ENCODE results near the gene CSTB.

The CSTB gene

DNA sequence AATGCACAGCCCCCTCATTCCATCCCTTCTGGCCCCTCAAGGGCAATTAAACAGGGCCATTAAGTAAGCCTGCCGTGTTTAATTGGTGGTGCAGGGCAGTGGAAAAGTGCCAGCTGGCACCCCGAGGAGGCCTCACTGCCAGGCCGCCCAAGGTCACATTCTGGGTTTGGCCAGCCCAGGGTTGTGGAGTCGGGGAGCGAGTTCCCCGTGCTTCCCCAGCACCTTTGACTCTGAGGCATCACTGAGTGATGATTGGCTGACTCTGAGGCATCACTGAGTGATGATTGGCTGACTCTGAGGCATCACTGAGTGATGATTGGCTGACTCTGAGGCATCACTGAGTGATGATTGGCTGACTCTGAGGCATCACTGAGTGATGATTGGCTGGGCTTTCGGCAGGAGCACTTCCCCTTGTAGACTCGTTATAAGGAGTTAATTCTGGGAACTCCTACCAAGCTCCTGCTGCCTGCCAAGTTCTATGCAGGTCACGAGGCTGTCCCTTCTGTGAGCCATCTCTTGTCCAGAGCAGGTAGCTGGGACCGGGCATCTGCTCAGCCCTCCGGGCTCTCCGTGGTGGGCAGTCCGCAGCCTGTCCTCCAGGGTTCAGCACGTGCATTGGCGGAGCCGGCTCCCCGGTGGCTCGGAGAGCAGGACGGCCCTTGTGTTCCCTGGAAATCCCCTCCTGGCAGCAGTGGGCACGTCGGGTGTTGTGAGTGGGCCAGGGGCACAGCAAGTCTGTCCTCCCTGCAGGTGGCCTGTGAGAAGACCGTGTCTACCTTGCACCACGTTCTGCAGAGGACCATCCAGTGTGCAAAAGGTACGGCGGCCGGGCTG lies 20.9 kb downstream of the CSTB start:
- no peak overlapping the region for H3K4me3 ChIP-seq (ENCODE audit: low read length)
- DNase-seq (ENCODE audit: low read depth): no peak
- TF ChIP-seq, protein P1, sequence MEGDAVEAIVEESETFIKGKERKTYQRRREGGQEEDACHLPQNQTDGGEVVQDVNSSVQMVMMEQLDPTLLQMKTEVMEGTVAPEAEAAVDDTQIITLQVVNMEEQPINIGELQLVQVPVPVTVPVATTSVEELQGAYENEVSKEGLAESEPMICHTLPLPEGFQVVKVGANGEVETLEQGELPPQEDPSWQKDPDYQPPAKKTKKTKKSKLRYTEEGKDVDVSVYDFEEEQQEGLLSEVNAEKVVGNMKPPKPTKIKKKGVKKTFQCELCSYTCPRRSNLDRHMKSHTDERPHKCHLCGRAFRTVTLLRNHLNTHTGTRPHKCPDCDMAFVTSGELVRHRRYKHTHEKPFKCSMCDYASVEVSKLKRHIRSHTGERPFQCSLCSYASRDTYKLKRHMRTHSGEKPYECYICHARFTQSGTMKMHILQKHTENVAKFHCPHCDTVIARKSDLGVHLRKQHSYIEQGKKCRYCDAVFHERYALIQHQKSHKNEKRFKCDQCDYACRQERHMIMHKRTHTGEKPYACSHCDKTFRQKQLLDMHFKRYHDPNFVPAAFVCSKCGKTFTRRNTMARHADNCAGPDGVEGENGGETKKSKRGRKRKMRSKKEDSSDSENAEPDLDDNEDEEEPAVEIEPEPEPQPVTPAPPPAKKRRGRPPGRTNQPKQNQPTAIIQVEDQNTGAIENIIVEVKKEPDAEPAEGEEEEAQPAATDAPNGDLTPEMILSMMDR (conservative IDR thresholded peaks at IDR 0.05; ENCODE audit: low read depth, low read length): no peak

DNA sequence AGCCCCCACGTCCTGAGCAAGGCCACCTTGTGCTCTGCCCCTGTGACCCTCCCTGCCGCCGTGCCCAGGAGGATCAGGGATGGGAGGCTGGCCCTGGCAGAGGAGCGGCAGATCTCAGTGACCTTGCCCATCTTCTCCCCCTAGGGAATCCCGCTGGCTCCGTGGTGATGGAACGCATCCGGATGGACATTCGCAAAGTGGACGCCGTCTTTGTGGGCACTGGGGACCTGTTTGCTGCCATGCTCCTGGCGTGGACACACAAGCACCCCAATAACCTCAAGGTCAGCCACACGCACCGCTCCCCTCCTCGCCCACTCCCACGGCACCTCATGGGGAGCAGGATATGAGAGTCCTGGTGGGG lies 22.7 kb downstream of the CSTB start:
- TF ChIP-seq, protein P1 (conservative IDR thresholded peaks at IDR 0.05; ENCODE audit: low read depth, low read length): no peak
- DNase-seq (ENCODE audit: low read depth): no peak
- H3K4me3 ChIP-seq (ENCODE audit: low read length): no peak overlapping the region

DNA sequence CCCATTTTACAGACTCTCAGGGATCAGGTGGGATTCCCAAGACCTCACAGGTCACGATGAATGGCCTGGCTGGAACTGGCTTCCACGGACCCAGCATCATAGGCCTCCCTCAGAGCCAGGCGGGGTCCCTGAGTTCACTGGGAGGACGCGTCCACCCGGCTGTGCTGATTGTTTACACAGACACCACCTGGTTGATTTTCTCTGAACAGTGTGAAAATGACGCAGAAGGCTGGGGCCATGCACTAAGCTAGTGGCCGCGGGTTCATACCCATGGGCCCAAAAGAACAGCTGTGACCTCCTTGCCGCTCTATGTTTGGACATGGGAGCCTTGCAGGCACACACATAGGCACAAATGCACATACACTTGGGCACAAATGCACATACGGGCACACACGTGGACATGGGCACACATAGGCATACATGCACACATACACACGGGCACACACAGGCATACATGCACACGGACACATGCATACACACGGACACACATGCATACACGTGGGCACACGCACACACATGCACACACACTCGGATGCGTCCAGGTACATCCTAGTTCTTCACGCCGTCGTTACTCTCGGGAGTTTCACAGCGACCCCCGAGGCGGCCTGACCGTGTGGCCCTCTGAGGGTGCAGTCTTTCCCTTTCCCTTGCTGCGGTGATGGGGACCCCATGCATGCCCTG lies 23.2 kb downstream of the CSTB start:
- TF ChIP-seq, protein P1 (conservative IDR thresholded peaks at IDR 0.05; ENCODE audit: low read depth, low read length): no peak
- no peak overlapping the region for H3K4me3 ChIP-seq (ENCODE audit: low read length)
- DNase-seq (ENCODE audit: low read depth): no peak

DNA sequence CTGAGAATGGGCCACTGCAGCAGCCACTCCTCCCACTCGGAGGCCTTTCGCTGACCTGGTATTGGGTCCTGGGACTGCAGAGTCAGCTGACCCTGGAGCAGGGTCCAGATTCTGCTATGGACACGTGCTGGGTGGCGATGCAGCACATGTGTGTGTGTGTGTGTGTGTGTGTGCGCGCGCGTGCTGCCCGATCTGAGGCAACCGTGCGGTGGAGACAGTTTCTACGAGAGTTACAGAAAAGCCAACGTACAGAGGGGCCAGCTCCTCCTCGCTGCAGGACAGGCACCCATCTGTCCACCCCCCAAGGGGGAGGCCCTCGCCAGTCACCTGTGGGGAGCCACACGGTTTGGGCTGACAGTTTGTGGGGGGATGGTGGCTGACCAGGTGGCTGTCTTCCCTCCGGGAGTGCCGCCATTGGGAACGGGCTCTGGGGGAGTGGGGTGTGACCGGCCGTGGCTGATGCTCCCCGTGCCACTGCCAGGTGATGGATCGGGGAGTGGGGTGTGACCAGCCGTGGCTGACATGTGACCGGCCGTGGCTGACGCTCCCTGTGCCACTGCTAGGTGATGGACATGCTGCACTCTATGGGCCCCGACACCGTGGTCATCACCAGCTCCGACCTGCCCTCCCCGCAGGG lies 24.0 kb downstream of the CSTB start:
- TF ChIP-seq, protein P1 (conservative IDR thresholded peaks at IDR 0.05; ENCODE audit: low read depth, low read length): no peak
- no peak overlapping the region for H3K4me3 ChIP-seq (ENCODE audit: low read length)
- no peak for DNase-seq (ENCODE audit: low read depth)

DNA sequence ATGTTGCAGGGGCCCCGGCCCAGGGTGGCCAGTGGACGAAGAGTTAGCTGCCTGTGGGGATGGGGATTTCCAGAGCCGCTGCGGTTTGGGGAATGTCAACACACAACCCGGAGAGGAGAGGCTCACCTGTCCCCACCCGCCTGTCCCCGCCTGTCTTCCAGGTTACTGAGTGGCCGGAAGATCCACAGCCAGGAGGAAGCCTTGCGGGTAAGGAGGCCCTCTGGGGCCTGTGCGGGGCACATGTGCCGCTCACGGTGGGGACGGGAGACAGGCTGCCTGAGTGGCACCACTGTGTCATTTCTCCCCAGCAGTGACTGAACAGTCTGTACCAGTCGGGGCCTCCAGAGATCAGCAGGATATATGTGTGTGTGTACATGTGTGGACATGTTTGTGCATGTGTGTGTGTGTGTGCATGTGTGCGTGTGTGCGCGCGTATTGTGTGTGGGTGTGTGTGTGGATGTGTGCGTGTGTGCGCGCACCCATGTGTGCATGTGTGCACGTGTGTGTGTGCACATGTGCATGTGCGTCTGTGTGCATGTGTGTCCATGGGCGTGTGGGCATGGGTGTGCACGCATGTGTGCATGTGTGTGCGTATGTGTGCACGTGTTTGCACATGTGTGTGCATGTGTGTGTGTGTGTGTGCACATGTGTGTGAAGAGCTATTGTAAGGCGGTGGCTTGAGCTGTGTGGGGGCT lies 25.6 kb downstream of the CSTB start:
- no peak for DNase-seq (ENCODE audit: low read depth)
- TF ChIP-seq, protein P1 (conservative IDR thresholded peaks at IDR 0.05; ENCODE audit: low read depth, low read length): no peak
- no peak overlapping the region for H3K4me3 ChIP-seq (ENCODE audit: low read length)

DNA sequence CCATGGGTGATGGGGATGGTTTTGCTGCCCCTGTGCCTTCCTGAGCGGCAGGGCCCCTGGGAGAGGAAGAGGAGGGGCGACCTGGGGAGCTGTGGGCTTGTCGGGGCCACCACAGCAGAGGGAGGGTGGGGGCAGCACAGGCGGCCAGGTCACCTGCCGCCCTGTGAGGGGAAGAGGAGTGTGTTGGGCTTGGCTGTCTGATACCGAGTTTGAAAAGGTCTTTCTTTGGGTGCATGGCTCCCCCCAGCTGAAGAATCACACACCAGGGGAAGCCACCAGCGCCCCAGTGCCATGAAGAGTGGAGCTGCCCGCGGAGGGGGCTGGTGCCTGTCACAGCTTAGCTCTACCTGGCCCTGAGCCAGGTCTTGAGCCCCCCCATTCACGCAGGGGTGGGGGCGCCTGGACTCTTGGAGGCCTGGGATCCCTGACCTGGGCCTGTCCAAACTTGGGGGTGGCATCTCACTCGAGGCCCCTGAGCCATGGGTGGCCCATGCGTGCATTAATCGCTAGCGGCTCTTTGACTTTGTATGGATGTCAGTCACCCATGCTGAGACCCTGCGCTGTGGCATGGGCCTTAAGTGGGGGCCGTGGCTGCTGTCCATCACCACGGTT lies 26.4 kb downstream of the CSTB start:
- no peak overlapping the region for H3K4me3 ChIP-seq (ENCODE audit: low read length)
- TF ChIP-seq, protein P1 (conservative IDR thresholded peaks at IDR 0.05; ENCODE audit: low read depth, low read length): no peak
- no peak for DNase-seq (ENCODE audit: low read depth)

Data from retinal pigment epithelial cell (primary cell).